Measurements from ENCODE around the gene ZNF324. TPM values are rescaled to one million over a fixed set of nuclear protein-coding genes. Genes with fewer than 3 reads are reported as not detected.
"Not testable (repeated sequence)": the region's sequence is repeated elsewhere in the genome, so short reads cannot be mapped to it uniquely, and the experiment has no call there.

ZNF324 gene
- total RNA-seq, 2 donors from 2014 or later, result 10.2 to 12.0 TPM

GRCh38 chr19:58469241-58470013, 2.5 kb downstream of the ZNF324 start:
- TF ChIP-seq, protein P1, sequence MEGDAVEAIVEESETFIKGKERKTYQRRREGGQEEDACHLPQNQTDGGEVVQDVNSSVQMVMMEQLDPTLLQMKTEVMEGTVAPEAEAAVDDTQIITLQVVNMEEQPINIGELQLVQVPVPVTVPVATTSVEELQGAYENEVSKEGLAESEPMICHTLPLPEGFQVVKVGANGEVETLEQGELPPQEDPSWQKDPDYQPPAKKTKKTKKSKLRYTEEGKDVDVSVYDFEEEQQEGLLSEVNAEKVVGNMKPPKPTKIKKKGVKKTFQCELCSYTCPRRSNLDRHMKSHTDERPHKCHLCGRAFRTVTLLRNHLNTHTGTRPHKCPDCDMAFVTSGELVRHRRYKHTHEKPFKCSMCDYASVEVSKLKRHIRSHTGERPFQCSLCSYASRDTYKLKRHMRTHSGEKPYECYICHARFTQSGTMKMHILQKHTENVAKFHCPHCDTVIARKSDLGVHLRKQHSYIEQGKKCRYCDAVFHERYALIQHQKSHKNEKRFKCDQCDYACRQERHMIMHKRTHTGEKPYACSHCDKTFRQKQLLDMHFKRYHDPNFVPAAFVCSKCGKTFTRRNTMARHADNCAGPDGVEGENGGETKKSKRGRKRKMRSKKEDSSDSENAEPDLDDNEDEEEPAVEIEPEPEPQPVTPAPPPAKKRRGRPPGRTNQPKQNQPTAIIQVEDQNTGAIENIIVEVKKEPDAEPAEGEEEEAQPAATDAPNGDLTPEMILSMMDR (IDR thresholded peaks at IDR 0.05), result no peak
- H3K27ac ChIP-seq, result no peak overlapping the region
- no peaks in the 10 kb centered on the region for H3K4me1 ChIP-seq
- no peak overlapping the region for H3K9ac ChIP-seq (ENCODE audit: low read depth in 2 of 2, low read length in 2 of 2)
- DNase-seq, result no peak
- H3K9me3 ChIP-seq, result no peaks in the 10 kb centered on the region
- no peaks in the 10 kb centered on the region for H3K27me3 ChIP-seq
- intact Hi-C loops (cut with DNase I), result no loop called here
- H3K36me3 ChIP-seq, result peaks cover 4% of the 10 kb centered on the region
- no peak overlapping the region for H3K4me3 ChIP-seq

DNA sequence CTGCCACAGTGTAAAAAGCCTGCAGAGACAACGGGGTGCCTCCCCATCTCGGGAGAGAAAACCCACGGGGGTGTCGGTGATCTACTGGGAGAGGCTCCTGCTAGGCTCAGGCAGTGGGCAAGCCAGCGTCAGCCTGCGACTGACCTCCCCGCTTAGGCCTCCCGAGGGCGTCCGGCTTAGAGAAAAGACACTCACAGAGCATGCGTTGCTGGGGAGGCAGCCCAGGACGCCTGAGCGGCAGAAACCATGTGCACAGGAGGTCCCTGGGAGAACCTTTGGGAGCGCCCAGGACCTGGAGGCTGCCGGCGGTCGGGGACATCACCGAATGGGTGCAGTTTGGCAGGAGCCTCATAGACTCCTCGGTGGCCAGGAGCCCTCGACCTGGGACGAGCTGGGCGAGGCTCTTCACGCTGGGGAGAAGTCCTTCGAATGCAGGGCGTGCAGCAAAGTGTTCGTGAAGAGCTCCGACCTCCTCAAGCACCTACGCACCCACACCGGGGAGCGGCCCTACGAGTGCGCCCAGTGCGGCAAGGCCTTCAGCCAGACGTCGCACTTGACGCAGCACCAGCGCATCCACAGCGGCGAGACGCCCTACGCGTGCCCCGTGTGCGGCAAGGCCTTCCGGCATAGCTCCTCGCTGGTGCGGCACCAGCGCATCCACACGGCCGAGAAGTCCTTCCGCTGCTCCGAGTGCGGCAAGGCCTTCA, 4.1 kb downstream of the ZNF324 start:
- H3K4me1 ChIP-seq; H3K36me3 ChIP-seq; H3K9ac ChIP-seq (ENCODE audit: low read depth in 2 of 2, low read length in 2 of 2); DNase-seq; H3K27me3 ChIP-seq; H3K27ac ChIP-seq; H3K4me3 ChIP-seq; H3K9me3 ChIP-seq; intact Hi-C loops (cut with DNase I): not testable (repeated sequence)

DNA sequence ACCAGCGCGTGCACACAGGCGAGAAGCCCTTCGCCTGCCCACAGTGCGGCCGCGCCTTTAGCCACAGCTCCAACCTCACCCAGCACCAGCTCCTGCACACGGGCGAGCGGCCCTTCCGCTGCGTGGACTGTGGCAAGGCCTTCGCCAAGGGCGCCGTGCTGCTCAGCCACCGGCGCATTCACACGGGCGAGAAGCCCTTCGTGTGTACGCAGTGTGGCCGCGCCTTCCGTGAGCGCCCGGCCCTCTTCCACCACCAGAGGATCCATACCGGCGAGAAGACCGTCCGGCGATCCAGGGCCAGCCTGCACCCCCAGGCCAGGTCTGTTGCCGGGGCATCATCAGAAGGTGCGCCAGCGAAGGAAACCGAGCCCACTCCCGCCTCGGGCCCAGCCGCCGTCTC, 4.9 kb downstream of the ZNF324 start:
- Histone ChIP-seq H3K4me1 (peaks cover 6% of the 10 kb centered on the region), H3K27me3 (no peaks in the 10 kb centered on the region), H3K36me3 (peaks cover 4% of the 10 kb centered on the region), H3K4me3 (no peak overlapping the region), H3K9me3 (no peaks in the 10 kb centered on the region), H3K9ac (ENCODE audit: low read depth in 2 of 2, low read length in 2 of 2) (no peak overlapping the region), H3K27ac (no peak overlapping the region)
- TF ChIP-seq, protein P1 (IDR thresholded peaks at IDR 0.05), result no peak
- intact Hi-C loops (cut with DNase I), result no loop called here
- no peak for DNase-seq

DNA sequence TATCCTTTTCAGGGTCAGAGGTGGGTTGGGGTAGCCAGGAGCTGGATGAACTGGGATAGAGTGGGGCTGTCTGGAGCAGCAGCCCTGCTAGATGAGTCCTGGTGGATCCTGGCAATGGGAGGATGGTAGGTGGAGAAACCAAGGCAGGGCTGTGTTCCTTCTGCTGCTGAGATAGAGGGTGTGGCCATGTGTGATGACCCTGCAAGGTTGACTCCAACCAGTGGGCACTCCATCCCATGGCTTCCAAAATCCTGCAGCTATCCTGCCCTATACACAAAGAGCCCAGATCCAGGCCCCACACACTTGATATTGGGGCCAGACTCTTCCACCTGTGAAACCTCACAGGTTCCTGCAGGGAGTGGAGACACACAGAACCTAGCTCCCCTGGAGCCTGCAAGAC, 6.9 kb downstream of the ZNF324 start:
- peaks cover 4% of the 10 kb centered on the region for H3K36me3 ChIP-seq
- H3K9ac ChIP-seq (ENCODE audit: low read depth in 2 of 2, low read length in 2 of 2), result no peak overlapping the region
- no peak for DNase-seq
- TF ChIP-seq, protein P1 (IDR thresholded peaks at IDR 0.05), result no peak
- intact Hi-C loops (cut with DNase I), result no loop called here
- H3K27ac ChIP-seq, result no peak overlapping the region
- peaks cover 6% of the 10 kb centered on the region for H3K4me1 ChIP-seq
- H3K9me3 ChIP-seq, result no peaks in the 10 kb centered on the region
- no peaks in the 10 kb centered on the region for H3K27me3 ChIP-seq
- H3K4me3 ChIP-seq, result no peak overlapping the region

GRCh38 chr19:58474291-58474996, 7.6 kb downstream of the ZNF324 start:
- Histone ChIP-seq H3K4me3 (no peak overlapping the region), H3K27ac (no peak overlapping the region), H3K27me3 (no peaks in the 10 kb centered on the region), H3K4me1 (peaks cover 6% of the 10 kb centered on the region), H3K9me3 (no peaks in the 10 kb centered on the region), H3K9ac (ENCODE audit: low read depth in 2 of 2, low read length in 2 of 2) (no peak overlapping the region), H3K36me3 (peaks cover 4% of the 10 kb centered on the region)
- intact Hi-C loops (cut with DNase I), result no loop called here
- TF ChIP-seq, protein P1 (IDR thresholded peaks at IDR 0.05), result no peak
- DNase-seq, result no peak
